K562 (cell line): Measurements from ENCODE around the gene AP2A2. TPM values are rescaled to one million over a fixed set of nuclear protein-coding genes. Genes with fewer than 3 reads are reported as not detected.

Experiments
- CHCHD3 ChIP-seq: fragments of 250-450 bp; sonication (Bioruptor Pico); IDR thresholded peaks from 2 replicates; pipeline ENCODE4 v2.1.2; 2022; ENCODE audit warnings: mild to moderate bottlenecking
- FIP1L1 ChIP-seq: fragments of 200-400 bp; formaldehyde crosslinking; IDR thresholded peaks from 2 replicates; pipeline ENCODE4 v1.6.1; 2018; ENCODE audit warnings: mild to moderate bottlenecking, low read depth, low read length; ENCODE audit not compliant: poor library complexity, severe bottlenecking
- GTF2A2 ChIP-seq: IDR thresholded peaks from 2 replicates; pipeline ENCODE4 v1.6.1; 2016; ENCODE audit warnings: mild to moderate bottlenecking, missing genetic modification characterization, missing compliant biosample characterization
- LARP7 ChIP-seq: fragments of 450-650 bp; IDR thresholded peaks from 2 replicates; pipeline ENCODE4 v1.6.1; 2016
- MAFK ChIP-seq: IDR thresholded peaks from 2 replicates; pipeline ENCODE4 v1.6.1; 2011; ENCODE audit warnings: low read length, improper control_type of control experiment
- MYC ChIP-seq, 2 experiments: fragments of 250-450 bp in 1 of 2; sonication (Bioruptor Pico) in 1 of 2; IDR thresholded peaks; 2 replicates each; pipeline versions ENCODE4 v1.5.1 to v1.6.1; 2012 to 2021; ENCODE audit warnings: low read depth in 2 of 2, borderline replicate concordance in 1 of 2, improper control_type of control experiment in 1 of 2, low read length in 1 of 2, mild to moderate bottlenecking in 1 of 2, moderate library complexity in 1 of 2
- NFATC3 ChIP-seq: fragments of 450-650 bp; IDR thresholded peaks from 2 replicates; pipeline ENCODE4 v1.6.1; 2017; ENCODE audit warnings: mild to moderate bottlenecking
- PCBP1 ChIP-seq: fragments of 200-400 bp; formaldehyde crosslinking; IDR thresholded peaks from 2 replicates; pipeline ENCODE4 v1.6.1; 2018; ENCODE audit warnings: mild to moderate bottlenecking, low read depth, low read length; ENCODE audit not compliant: poor library complexity, severe bottlenecking
- PCBP2 ChIP-seq: fragments of 200-400 bp; formaldehyde crosslinking; IDR thresholded peaks from 2 replicates; pipeline ENCODE4 v1.6.1; 2018; ENCODE audit warnings: low read length, low read depth, mild to moderate bottlenecking, moderate library complexity; ENCODE audit not compliant: poor library complexity, severe bottlenecking
- PTBP1 ChIP-seq: fragments of 200-400 bp; formaldehyde crosslinking; IDR thresholded peaks from 2 replicates; pipeline ENCODE4 v1.6.1; 2017; ENCODE audit warnings: low read depth, low read length
- RB1 ChIP-seq: fragments of 450-650 bp; IDR thresholded peaks from 2 replicates; pipeline ENCODE4 v1.6.1; 2017; ENCODE audit warnings: low read depth, mild to moderate bottlenecking
- RBM14 ChIP-seq: fragments of 200-400 bp; formaldehyde crosslinking; IDR thresholded peaks from 2 replicates; pipeline ENCODE4 v1.6.1; 2018; ENCODE audit warnings: low read depth, mild to moderate bottlenecking, low read length, moderate library complexity, borderline replicate concordance; ENCODE audit not compliant: insufficient read depth
- RFX1 ChIP-seq: fragments of 450-650 bp; IDR thresholded peaks from 2 replicates; pipeline ENCODE4 v1.6.1; 2016; ENCODE audit warnings: mild to moderate bottlenecking, moderate library complexity
- SMC3 ChIP-seq: conservative IDR thresholded peaks from 2 replicates; pipeline ENCODE4 v1.6.1; 2011; ENCODE audit warnings: low read depth, low read length, improper control_type of control experiment; ENCODE audit not compliant: insufficient read depth
- WHSC1 ChIP-seq: IDR thresholded peaks from one replicate; pipeline ENCODE4 v1.6.1; 2012; ENCODE audit warnings: low read length, control low read depth, inconsistent platforms
- ZFX ChIP-seq: sonication (generic); formaldehyde crosslinking; IDR thresholded peaks from 2 replicates; pipeline ENCODE4 v1.8.0; 2022; ENCODE audit warnings: mild to moderate bottlenecking, missing genetic modification reagents, moderate library complexity
- ZNF175 ChIP-seq: fragments of 200-800 bp; sonication (Bioruptor generic); IDR thresholded peaks from 2 replicates; pipeline ENCODE4 v1.6.1; 2016; ENCODE audit warnings: low read depth, mild to moderate bottlenecking, missing genetic modification characterization, missing compliant biosample characterization
- ZNF316 ChIP-seq: fragments of 450-650 bp; IDR thresholded peaks from 2 replicates; pipeline ENCODE4 v1.6.1; 2016
- ZNF324 ChIP-seq: fragments of 250-450 bp; sonication (Bioruptor Pico); IDR thresholded peaks from 2 replicates; pipeline ENCODE4 v1.4.0; 2020; ENCODE audit warnings: mild to moderate bottlenecking
- ZNF354B ChIP-seq: fragments of 250-450 bp; sonication (Bioruptor Pico); IDR thresholded peaks from 2 replicates; pipeline ENCODE4 v1.4.0; 2020
- ZNF551 ChIP-seq: fragments of 250-450 bp; sonication (Bioruptor Pico); IDR thresholded peaks from 2 replicates; pipeline ENCODE4 v1.5.0; 2021; ENCODE audit warnings: mild to moderate bottlenecking, moderate library complexity
- polyA plus RNA-seq, 8 experiments: library from polyadenylated mRNA; depleted of rRNA in 4 of 8; stranded (reverse) in 5 of 8; unstranded in 3 of 8; fragments of >200 nt; fragmentation: Nextera tagmentation in 2 of 8; fragmentation: Illumina TruSeq in 1 of 8; extraction: Ambion mirVana in 2 of 8; extraction: Trizol in 1 of 8; gene quantifications; 2 replicates each; pipeline versions ENCODE4 v1.2.1 to v1.2.3, GENCODE V29; 2011 to 2014; ENCODE audit warnings: inconsistent platforms in 1 of 8, missing spikeins in 1 of 8
- total RNA-seq, 7 experiments: library from RNA; depleted of rRNA in 6 of 7; stranded (reverse); fragments of >200 nt in 6 of 7; fragmentation: Illumina TruSeq in 2 of 7; extraction: Trizol in 2 of 7; gene quantifications; 2 replicates each; pipeline versions ENCODE4 v1.2.1 to v1.2.3, GENCODE V29; 2011 to 2021; ENCODE audit warnings: low replicate concordance in 1 of 7
- TF ChIP-seq, protein P1 (sequence below): fragments of 450-650 bp; IDR thresholded peaks from 2 replicates; pipeline ENCODE4 v1.6.1; 2016; ENCODE audit warnings: borderline replicate concordance
- TF ChIP-seq, protein P2 (sequence below): fragments of 250-450 bp; sonication (Bioruptor Pico); IDR thresholded peaks from 2 replicates; pipeline ENCODE4 v1.4.0; 2020; ENCODE audit warnings: mild to moderate bottlenecking, moderate library complexity

Gene AP2A2
- total and polyA plus RNA-seq, 9 of the 15 experiments (the other 6 are each of a cell fraction or from before 2014, with no cell fraction given): 0.69 to 41.7 (median 15.2) TPM

DNA sequence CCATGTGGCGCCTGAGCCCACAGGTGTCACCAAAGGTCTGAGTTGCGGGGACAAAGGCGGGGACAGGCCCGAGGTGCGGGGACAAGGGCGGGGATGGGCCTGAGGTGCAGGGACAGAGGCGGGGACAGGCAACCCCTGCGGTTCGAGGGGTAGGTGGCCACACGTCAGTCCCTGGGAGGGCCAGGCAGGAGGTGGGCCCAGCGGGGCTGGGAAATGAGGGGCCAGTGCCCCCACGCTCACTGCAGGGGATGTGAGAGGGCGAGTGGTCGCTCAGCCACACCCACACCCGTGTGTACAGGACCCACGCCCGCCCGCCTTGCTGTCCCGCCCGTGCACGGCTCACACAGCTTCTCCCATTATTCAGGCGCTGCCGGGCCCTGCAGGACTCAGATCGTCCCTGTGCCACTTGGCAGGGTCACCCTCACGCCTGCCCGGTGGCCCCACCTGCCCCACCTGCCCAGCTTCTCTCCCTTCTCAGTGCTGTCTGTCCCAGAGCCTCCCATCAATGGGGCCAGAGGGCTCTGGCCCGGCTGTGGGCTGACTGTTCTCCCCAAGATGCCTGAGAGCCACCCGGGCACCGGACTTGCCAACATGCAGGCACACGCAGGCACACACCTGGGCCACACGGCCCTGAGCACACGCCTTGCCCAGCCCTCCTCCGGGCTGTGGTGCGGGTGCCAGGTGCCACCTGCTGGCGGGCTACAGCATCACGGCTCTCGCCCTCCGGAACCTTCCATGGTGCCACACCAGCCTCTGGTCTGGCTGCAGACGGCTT is 125.1 kb downstream of the AP2A2 start (continued):
- TF ChIP-seq, protein P1, sequence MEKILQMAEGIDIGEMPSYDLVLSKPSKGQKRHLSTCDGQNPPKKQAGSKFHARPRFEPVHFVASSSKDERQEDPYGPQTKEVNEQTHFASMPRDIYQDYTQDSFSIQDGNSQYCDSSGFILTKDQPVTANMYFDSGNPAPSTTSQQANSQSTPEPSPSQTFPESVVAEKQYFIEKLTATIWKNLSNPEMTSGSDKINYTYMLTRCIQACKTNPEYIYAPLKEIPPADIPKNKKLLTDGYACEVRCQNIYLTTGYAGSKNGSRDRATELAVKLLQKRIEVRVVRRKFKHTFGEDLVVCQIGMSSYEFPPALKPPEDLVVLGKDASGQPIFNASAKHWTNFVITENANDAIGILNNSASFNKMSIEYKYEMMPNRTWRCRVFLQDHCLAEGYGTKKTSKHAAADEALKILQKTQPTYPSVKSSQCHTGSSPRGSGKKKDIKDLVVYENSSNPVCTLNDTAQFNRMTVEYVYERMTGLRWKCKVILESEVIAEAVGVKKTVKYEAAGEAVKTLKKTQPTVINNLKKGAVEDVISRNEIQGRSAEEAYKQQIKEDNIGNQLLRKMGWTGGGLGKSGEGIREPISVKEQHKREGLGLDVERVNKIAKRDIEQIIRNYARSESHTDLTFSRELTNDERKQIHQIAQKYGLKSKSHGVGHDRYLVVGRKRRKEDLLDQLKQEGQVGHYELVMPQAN: no peak
- TF ChIP-seq RB1 (peak; percentile 47; the same call in 1 of the 2 replicates), ZNF551 (CRISPR knock-in tag) (no peak), SMC3 (peak; percentile 95), ZNF175 (CRISPR knock-in tag) (no peak), CHCHD3 (no peak), PCBP2 (no peak), RBM14 (no peak), GTF2A2 (tag) (no peak), RFX1 (no peak), PTBP1 (no peak), ZNF316 (no peak), MYC (IDR thresholded peaks at IDR 0.05; ENCODE audit: low read depth, low read length) (0 out of 2 replicates have a peak, but pooled peaks have one; percentile 34), MYC (CRISPR knock-in tag; IDR thresholded peaks at IDR 0.05; ENCODE audit: borderline replicate concordance, low read depth) (no peak), ZNF324 (CRISPR knock-in tag) (no peak), ZFX (CRISPR knock-in tag) (0 out of 2 replicates have a peak, but pooled peaks have one; percentile 21), MAFK (no peak), PCBP1 (no peak), ZNF354B (CRISPR knock-in tag) (no peak), FIP1L1 (peak; percentile 46), WHSC1 (no peak), NFATC3 (no peak), LARP7 (no peak)
- TF ChIP-seq, protein P2, sequence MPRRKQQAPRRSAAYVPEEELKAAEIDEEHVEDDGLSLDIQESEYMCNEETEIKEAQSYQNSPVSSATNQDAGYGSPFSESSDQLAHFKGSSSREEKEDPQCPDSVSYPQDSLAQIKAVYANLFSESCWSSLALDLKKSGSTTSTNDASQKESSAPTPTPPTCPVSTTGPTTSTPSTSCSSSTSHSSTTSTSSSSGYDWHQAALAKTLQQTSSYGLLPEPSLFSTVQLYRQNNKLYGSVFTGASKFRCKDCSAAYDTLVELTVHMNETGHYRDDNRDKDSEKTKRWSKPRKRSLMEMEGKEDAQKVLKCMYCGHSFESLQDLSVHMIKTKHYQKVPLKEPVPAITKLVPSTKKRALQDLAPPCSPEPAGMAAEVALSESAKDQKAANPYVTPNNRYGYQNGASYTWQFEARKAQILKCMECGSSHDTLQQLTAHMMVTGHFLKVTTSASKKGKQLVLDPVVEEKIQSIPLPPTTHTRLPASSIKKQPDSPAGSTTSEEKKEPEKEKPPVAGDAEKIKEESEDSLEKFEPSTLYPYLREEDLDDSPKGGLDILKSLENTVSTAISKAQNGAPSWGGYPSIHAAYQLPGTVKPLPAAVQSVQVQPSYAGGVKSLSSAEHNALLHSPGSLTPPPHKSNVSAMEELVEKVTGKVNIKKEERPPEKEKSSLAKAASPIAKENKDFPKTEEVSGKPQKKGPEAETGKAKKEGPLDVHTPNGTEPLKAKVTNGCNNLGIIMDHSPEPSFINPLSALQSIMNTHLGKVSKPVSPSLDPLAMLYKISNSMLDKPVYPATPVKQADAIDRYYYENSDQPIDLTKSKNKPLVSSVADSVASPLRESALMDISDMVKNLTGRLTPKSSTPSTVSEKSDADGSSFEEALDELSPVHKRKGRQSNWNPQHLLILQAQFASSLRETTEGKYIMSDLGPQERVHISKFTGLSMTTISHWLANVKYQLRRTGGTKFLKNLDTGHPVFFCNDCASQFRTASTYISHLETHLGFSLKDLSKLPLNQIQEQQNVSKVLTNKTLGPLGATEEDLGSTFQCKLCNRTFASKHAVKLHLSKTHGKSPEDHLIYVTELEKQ (CRISPR knock-in tag): no peak
